Natural killer cell treated with Interleukin-12 subunit alpha and Interleukin-12 subunit beta and Interleukin-15 and Interleukin-18, amount 100 ng/mL, for 72 hours (primary cell): Measurements from ENCODE around the gene QSOX2. TPM values are rescaled to one million over a fixed set of nuclear protein-coding genes. Genes with fewer than 3 reads are reported as not detected.

Experiments used
- ATAC-seq, 2 donors: fragments of 150-1000 bp; cut with Tn5 transposase in 1 of 2; sonication (Bioruptor Pico), chemical (Tn5 transposase) in 1 of 2; 2 replicates each; pipeline ENCODE4 v1.10.0; 2021
- DNase-seq: peaks from one replicate; pipeline ENCODE4 v3.0.0; 2022; ENCODE audit warnings: low spot score
- H3K27ac Mint-ChIP-seq, 2 donors: 1 replicate in 1 of 2; 2 replicates in 1 of 2; pipeline ENCODE4 v1.8.0; 2022; ENCODE audit warnings: mixed read lengths in 2 of 2, mild to moderate bottlenecking in 1 of 2, moderate library complexity in 1 of 2
- H3K27me3 Mint-ChIP-seq, 2 donors: 1 replicate in 1 of 2; 2 replicates in 1 of 2; pipeline ENCODE4 v1.8.0; 2022; ENCODE audit warnings: mixed read lengths in 2 of 2
- H3K36me3 Mint-ChIP-seq: one replicate; pipeline ENCODE4 v1.8.0; 2022; ENCODE audit warnings: mixed read lengths
- H3K4me1 Mint-ChIP-seq, 2 donors: 1 replicate in 1 of 2; 2 replicates in 1 of 2; pipeline ENCODE4 v1.8.0; 2022; ENCODE audit warnings: low read depth in 2 of 2, mixed read lengths in 2 of 2, mild to moderate bottlenecking in 1 of 2
- H3K4me3 Mint-ChIP-seq: one replicate; pipeline ENCODE4 v1.8.0; 2022; ENCODE audit warnings: mixed read lengths
- H3K9me3 Mint-ChIP-seq: 2 replicates; pipeline ENCODE4 v1.8.0; 2022; ENCODE audit warnings: mixed read lengths
- total RNA-seq, 2 donors: library from RNA; stranded (reverse); gene quantifications; one replicate each; pipeline ENCODE4 v1.2.3, GENCODE V29; 2022

QSOX2 gene
- total RNA-seq, 2 donors from 2014 or later = 16.4 to 27.3 TPM

DNA sequence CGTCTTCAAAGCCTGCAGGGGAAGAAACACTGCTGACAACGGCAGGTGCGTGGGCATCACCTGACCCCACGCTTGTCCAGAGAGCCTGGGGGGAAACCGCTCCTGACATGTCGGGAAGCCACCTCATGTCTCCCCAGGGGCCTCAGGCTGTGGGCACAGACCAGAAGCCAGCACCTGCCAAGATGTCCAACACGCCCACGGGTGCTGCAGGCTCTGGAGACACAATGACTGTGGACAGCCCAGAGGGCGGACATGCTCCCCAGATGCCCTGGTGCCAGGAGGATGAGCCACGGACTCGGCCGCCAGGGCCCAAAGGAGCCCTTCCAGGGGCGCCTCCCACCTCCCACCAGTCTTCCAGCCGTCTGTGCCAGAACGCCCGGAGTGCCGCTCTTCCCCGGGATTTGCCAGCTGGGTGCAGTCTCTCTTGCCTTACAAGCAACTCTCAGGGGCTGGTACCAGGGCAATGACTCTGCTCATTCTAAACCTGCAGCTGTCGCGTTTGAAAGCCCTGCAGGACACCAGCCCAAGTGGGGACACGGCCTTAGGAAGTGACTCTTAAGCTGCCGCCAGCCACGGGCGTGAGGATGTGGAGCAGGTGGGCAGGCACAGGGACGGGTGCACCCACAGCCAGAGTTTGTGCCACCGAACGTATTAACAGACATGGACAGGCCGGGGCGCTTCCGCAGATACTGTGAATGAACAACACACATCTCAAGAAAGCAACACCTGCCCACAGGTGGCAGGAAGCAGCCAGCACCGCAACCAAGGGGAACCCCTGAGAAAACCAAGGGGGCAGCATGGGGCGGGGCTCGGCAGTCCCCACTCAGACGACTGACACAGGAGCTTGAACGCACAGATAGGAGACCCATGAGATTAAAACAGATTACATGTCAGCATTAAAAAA lies 33.9 kb downstream of the QSOX2 start:
- ATAC-seq (no peak), DNase-seq (no peak)
- Mint-ChIP-seq H3K4me3 (no peak overlapping the region), H3K27me3 (no peaks in the 10 kb centered on the region), H3K27ac (no peak overlapping the region), H3K4me1 (peaks cover 6% of the 10 kb centered on the region in 2 donors), H3K36me3 (peaks cover 6% of the 10 kb centered on the region), H3K9me3 (no peaks in the 10 kb centered on the region)

DNA sequence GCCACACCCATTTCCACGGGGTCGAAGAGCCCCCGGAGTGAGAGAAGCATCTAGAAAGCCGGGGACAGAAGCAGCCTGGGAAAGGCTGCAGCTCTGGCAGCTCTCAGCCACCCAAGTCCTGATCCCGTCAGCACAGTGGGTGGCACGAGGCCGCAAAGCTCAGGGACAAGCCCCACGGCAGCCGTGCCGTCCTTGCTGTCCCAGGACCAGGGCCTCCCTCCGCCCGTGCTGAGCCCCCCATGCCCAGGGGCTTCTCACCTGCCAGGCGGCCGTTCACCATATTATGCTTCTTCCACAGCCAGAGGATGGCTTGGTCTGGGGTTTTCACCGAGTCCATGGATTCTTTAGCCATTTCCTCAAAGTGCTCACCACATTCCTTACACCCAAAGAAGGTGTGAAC lies 34.6 kb downstream of the QSOX2 start:
- peaks cover 6% of the 10 kb centered on the region for H3K36me3 Mint-ChIP-seq
- H3K27me3 Mint-ChIP-seq = no peaks in the 10 kb centered on the region
- H3K9me3 Mint-ChIP-seq = no peaks in the 10 kb centered on the region
- no peak overlapping the region for H3K27ac Mint-ChIP-seq
- H3K4me1 Mint-ChIP-seq = peaks cover 6 to 8% of the 10 kb centered on the region in 2 donors
- DNase-seq (no peak), ATAC-seq (no peak)
- no peak overlapping the region for H3K4me3 Mint-ChIP-seq

DNA sequence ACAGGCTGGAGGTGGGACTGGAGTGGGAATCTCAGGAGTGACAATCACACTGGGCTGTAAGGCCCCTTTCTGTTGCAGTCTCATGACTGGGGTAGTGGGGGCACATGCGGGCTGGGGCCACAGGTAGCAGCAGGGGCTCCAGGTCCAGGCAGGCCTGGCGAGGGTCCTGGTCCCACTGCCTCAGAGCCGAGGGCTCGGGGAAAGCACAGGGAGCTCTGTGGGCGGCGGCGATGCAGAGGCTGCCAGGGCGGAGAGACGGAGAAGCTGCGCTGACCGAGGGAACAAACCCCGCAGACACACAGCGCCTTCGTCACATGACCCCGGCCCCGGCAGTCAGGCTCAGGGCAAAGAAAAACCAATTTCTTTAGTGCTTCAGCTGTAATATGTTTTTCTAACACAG lies 35.3 kb downstream of the QSOX2 start:
- Mint-ChIP-seq H3K27me3 (no peaks in the 10 kb centered on the region), H3K4me3 (no peak overlapping the region), H3K36me3 (peaks cover 6% of the 10 kb centered on the region), H3K4me1 (peaks cover 6 to 8% of the 10 kb centered on the region in 2 donors), H3K27ac (no peak overlapping the region), H3K9me3 (no peaks in the 10 kb centered on the region)
- DNase-seq = no peak
- ATAC-seq = no peak

DNA sequence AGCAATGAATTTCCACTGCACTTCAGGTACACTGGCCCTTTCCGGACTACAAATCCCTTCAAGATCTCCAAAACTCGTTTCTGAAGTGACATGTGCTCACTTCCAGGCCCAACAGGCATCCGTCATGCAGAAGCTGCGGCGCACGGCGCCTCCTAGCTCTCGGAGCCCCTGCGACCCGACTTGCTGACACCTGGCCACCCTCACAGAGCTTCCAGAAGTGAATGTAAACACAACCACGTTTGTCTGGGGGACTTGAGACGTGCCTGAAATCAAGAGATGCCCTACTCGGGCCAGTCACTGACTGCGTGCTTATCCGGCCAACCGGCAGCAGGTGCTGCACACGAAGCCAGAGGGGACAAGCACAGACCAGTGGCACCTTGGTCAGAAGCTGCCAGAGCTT lies 35.8 kb downstream of the QSOX2 start:
- ATAC-seq (no peak), DNase-seq (no peak)
- Mint-ChIP-seq H3K27me3 (no peaks in the 10 kb centered on the region), H3K9me3 (no peaks in the 10 kb centered on the region), H3K36me3 (peaks cover 3% of the 10 kb centered on the region), H3K27ac (no peak overlapping the region), H3K4me3 (no peak overlapping the region), H3K4me1 (peaks cover 4 to 8% of the 10 kb centered on the region in 2 donors)

DNA sequence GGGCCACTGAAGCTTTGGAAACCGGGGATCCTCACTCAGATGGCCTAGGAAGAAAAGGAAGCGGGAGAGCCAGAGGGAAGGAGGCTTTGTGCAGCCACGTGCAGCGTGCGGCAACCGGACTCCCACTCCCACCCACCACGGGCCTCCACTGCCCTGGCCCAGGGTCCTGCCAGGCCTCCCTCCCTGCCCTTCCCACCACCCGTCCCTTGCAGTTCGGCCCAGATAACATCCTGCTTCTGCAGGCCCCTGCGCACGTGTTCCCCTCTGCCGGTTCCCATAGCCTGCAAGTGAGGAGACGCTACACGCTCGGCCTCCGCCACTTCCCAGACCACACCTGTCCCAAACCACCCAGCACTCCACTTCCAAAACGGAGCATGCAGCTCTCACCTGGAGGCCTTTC lies 36.4 kb downstream of the QSOX2 start:
- Mint-ChIP-seq H3K27me3 (peaks cover 0 to under 1% of the 10 kb centered on the region in 2 donors), H3K9me3 (no peaks in the 10 kb centered on the region), H3K36me3 (no peaks in the 10 kb centered on the region)

DNA sequence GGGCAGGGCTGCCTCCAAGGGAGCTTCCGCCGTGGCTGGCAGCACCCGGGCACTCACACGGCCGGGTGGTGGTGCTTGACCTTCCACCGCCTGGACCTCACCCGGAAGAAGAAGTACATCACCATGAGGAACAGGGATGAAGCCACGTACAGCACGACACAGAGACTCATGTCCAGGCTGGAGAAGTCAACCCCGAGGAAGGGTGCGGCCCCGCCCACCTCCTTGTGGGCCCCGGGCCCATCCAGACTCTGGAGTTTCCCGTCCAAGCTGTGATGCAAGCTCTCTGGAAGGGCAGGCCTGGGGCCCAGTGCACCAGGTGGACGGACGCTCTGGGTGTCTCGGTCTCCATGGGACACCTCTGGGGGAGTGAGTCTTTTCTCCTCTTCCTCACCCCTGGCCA lies 36.9 kb downstream of the QSOX2 start:
- ATAC-seq (no peak), DNase-seq (no peak)
- H3K9me3 Mint-ChIP-seq = no peaks in the 10 kb centered on the region
- no peak overlapping the region for H3K4me3 Mint-ChIP-seq
- H3K4me1 Mint-ChIP-seq = peaks cover 3 to 8% of the 10 kb centered on the region in 2 donors
- peaks cover 0 to 4% of the 10 kb centered on the region in 2 donors for H3K27me3 Mint-ChIP-seq
- no peaks in the 10 kb centered on the region for H3K36me3 Mint-ChIP-seq
- no peak overlapping the region for H3K27ac Mint-ChIP-seq

More for the DNA sequence above, 36.4 kb downstream of the QSOX2 start:
- no peak for ATAC-seq
- Mint-ChIP-seq H3K4me1 (peaks cover 3 to 8% of the 10 kb centered on the region in 2 donors), H3K4me3 (no peak overlapping the region), H3K27ac (no peak overlapping the region)
- no peak for DNase-seq

DNA sequence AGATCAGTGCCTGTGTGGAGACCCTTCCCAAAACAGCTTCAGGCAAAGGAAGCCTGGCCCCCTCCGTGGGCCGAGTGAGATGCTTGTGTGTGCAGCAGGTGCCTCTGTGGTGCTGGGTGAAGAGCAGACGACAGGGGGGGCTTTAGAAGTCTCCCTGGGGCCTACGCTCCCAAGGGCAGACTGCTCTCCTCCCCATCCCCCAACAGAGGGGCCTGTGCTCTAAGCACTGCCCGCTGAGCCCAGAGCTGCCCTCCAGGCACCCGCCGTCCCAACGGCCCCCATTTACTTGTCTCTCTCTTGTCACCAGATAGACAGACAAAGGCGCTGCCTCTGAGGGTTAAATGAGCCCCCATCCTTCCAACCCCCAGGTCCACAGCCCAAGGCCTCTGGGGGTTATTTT lies 38.0 kb downstream of the QSOX2 start:
- Mint-ChIP-seq H3K36me3 (no peaks in the 10 kb centered on the region), H3K27me3 (peaks cover 0 to 6% of the 10 kb centered on the region in 2 donors), H3K27ac (no peak overlapping the region), H3K9me3 (no peaks in the 10 kb centered on the region), H3K4me1 (peaks cover 3 to 8% of the 10 kb centered on the region in 2 donors), H3K4me3 (no peak overlapping the region)
- DNase-seq (no peak), ATAC-seq (no peak)

DNA sequence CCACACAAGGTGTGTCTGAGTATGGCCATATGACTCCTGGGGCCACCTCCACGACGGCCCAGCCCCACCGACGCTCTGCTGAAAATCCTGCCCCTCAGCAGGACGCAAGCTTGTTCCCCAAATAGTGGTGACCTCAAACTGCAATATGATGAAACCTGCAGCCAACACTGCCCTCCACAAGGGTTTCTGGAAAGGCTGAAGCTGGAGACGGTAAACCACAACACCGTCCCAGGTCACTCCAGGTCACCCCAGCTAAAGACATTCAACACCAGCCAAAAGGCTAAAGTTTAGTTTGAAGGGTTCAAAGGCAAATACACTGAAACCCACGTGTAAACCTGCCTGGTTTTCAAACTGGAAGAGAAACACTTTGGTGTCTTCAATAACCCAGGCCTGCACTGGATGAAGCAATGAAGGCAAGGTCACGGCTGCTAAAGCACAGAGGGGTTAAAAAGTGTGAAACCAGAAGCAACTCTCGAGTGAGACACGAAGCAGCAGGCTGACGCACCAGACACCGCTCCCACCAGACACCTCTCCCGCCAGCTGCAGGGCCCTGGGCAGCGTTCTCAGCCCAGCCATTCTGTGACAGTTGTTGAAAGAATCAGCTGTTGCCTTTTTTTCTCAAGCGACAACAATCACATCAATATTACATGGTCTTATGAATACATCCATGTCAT lies 38.9 kb downstream of the QSOX2 start:
- Mint-ChIP-seq H3K27ac (no peak overlapping the region), H3K27me3 (peaks cover 0 to 6% of the 10 kb centered on the region in 2 donors), H3K4me3 (no peak overlapping the region), H3K9me3 (no peaks in the 10 kb centered on the region), H3K36me3 (no peaks in the 10 kb centered on the region), H3K4me1 (peaks cover 3 to 8% of the 10 kb centered on the region in 2 donors)
- ATAC-seq = peak; percentile 54 to 66
- DNase-seq = no peak

DNA sequence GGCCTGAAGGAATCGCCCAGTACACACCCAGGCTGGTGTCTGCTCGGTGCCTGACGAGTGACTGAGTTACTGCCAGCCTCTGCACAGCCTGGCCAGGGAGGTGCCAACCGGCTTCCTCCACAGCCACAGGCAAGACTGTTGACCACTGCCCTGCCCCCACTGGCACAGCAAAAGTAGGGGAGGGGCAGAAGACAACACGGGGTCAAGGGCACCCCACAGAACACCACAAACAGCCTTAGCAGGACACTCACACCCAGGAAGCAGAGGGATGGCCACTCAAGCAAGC lies 40.0 kb downstream of the QSOX2 start:
- no peak for ATAC-seq
- H3K27ac Mint-ChIP-seq = no peak overlapping the region
- peaks cover 3 to 8% of the 10 kb centered on the region in 2 donors for H3K4me1 Mint-ChIP-seq
- no peaks in the 10 kb centered on the region for H3K9me3 Mint-ChIP-seq
- no peak for DNase-seq
- no peaks in the 10 kb centered on the region for H3K36me3 Mint-ChIP-seq
- peaks cover 0 to 6% of the 10 kb centered on the region in 2 donors for H3K27me3 Mint-ChIP-seq
- H3K4me3 Mint-ChIP-seq = no peak overlapping the region

DNA sequence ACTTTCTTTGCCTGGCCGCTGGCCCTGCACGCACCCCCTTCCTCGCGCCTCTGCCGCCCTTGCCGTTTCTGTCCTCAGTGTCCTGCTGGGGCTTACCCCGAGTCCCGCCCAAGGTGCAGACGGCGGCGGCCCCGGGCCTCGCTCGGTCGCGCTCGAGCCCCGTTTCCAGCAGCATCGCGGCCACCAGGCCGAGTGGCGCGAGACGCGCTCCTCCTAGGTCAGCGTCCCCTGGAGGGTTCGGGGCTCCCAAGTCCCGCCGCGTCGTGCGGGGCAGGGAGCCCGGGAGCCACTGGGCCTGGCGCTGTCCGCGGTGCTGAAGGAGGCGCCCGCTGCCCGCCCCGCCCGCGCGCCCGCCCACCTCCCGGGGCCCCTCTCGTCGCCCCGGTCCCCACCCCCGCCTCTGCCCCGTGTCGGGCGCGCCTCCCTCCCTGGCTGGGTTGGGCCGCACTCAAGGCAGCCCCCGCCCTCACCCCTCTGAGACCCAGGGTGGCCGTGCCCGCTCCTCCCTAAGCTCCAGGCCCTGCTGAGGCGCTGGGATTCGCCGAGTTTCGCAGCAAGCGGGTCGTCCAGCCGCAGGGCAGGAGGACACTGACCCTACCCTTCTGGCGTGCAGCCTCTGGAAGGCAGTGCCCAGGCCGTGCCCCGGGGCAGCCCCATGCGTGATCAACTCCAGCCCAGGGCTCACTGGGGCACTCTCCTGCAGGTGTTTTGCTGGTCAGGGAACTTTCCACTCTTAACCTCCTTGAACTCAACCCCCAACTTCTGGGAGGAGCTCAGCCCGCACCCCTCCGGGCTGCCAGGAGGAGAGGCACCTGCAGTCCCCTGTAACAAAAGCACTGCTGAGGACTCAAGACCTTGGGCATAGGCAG lies 40.5 kb downstream of the QSOX2 start, which contains the start of gene LHX3:
LHX3 (minus strand) TSS at position 291 of the 869 bp plus-strand sequence; CDS start at position 175, 116 bp downstream.
- ATAC-seq (peak in 1 of 2 donors; percentile 32), DNase-seq (no peak)
- Mint-ChIP-seq H3K36me3 (no peaks in the 10 kb centered on the region), H3K4me1 (peaks cover 3 to 8% of the 10 kb centered on the region in 2 donors), H3K4me3 (no peak within 1 kb of the TSS), H3K27me3 (peaks cover 0 to 6% of the 10 kb centered on the region in 2 donors), H3K27ac (no peak within 1 kb of the TSS), H3K9me3 (no peaks in the 10 kb centered on the region)

DNA sequence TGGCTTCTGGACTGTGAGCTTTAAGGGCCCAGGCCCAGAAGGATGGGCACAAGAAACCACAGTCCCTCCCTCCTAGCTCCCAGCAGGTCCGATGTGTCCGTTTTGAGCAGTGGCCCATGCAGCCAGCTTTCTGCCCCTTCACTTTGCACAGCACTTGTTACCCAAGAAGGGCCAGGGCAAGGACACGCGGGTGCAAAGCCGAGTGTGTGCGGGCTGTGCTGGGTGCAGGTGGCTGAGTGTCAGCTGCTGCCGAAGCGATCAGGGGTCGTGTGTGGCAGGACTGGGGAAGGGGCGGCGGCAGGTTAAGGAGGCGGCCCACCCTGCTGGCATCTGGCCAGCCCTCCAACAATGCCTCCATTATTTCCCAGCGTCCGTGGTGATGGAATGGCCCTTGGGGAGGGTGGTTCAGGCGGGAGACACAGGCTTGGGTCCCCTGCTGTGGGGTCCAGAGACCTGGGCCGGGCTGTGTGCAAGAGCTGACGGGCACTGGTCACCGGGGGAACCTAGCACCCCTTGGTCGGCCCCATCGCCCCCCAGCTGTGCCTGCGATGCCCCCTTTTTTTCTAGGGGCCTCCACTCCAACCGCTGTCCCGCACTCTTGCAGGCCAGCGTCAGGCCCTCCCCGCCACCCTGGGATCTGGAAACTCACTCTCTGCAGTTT lies 41.3 kb downstream of the QSOX2 start:
- Mint-ChIP-seq H3K36me3 (no peaks in the 10 kb centered on the region), H3K27me3 (peaks cover 0 to 6% of the 10 kb centered on the region in 2 donors)
- ATAC-seq = no peak

DNA sequence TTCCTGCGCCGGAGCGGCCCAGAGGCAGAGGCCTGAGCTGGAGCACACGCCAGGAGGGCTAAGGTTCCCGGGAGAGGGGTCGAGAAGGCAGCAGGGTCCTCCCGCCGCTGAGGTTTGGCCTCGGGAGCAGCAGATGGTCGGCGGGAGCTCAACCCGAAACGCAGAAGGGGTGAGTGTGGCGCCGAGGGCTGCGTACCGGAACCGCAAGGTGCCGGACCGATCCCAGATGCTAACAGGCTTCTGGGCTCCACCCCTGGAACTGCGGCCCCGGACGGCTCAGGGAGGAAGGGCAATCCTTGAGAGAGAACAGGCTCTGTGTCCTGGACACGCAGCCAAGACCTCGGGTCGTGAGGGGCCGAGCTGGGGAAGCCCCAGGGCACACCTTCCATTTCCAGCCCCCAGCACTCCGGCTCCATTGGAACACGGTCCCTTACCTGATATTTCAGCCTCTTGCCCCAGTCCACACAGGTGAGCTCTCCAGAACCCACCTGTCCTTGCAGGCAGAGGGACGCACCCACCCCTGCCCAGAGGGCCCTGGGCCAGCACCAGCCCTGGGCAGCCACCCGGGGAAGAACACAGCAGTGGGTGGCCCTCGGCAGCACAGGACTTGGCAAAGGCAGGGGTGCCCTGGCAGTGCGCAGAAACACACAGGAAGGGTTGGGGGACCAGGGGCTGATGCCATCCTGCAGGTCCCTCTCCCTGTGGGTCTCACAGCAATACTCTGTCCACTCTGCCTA lies 42.0 kb downstream of the QSOX2 start:
- no peak overlapping the region for H3K4me3 Mint-ChIP-seq
- peaks cover 0 to 6% of the 10 kb centered on the region in 2 donors for H3K27me3 Mint-ChIP-seq

More for the DNA sequence above, 41.3 kb downstream of the QSOX2 start:
- DNase-seq = no peak
- no peak overlapping the region for H3K27ac Mint-ChIP-seq
- no peak overlapping the region for H3K4me3 Mint-ChIP-seq
- H3K4me1 Mint-ChIP-seq = peaks cover 3 to 8% of the 10 kb centered on the region in 2 donors
- no peaks in the 10 kb centered on the region for H3K9me3 Mint-ChIP-seq

More for the DNA sequence above, 42.0 kb downstream of the QSOX2 start:
- H3K27ac Mint-ChIP-seq = no peak overlapping the region
- H3K9me3 Mint-ChIP-seq = no peaks in the 10 kb centered on the region
- H3K4me1 Mint-ChIP-seq = peaks cover 3 to 8% of the 10 kb centered on the region in 2 donors
- DNase-seq = no peak
- ATAC-seq = peak in 1 of 2 donors; percentile 2
- H3K36me3 Mint-ChIP-seq = no peaks in the 10 kb centered on the region
